Spleen (tissue), 11 donors: Measurements from ENCODE around the gene DNM2. TPM values are rescaled to one million over a fixed set of nuclear protein-coding genes. Genes with fewer than 3 reads are reported as not detected.

Experiments
- DNase-seq: peaks from one replicate; pipeline ENCODE4 v3.0.0-alpha.2; 2020
- H3K27ac ChIP-seq, 8 donors: fragments of 200-600 bp; sonication (generic) in 7 of 8; 1 replicate in 4 of 8; 2 replicates in 4 of 8; pipeline versions ENCODE4 v1.5.0 to v1.8.0; 2016 to 2021; ENCODE audit warnings: inconsistent platforms in 4 of 8, mild to moderate bottlenecking in 4 of 8, moderate library complexity in 1 of 8
- H3K27me3 ChIP-seq, 7 donors: fragments of 200-600 bp; sonication (generic) in 6 of 7; replicated peaks in 1 of 7; 1 replicate in 4 of 7; 2 replicates in 3 of 7; pipeline versions ENCODE4 v1.5.0 to v1.8.0; 2016 to 2021; ENCODE audit warnings: inconsistent platforms in 3 of 7, mild to moderate bottlenecking in 1 of 7
- H3K36me3 ChIP-seq, 6 donors: fragments of 200-600 bp; sonication (generic) in 5 of 6; 1 replicate in 4 of 6; 2 replicates in 2 of 6; pipeline versions ENCODE4 v1.5.0 to v1.8.0; 2016 to 2021; ENCODE audit warnings: inconsistent platforms in 2 of 6
- H3K4me1 ChIP-seq, 6 donors: fragments of 200-600 bp; sonication (generic) in 5 of 6; 1 replicate in 3 of 6; 2 replicates in 3 of 6; pipeline versions ENCODE4 v1.5.0 to v1.8.0; 2016 to 2021; ENCODE audit warnings: inconsistent platforms in 3 of 6
- H3K4me3 ChIP-seq, 8 donors: fragments of 200-600 bp; sonication (generic) in 7 of 8; 1 replicate in 4 of 8; 2 replicates in 4 of 8; pipeline versions ENCODE4 v1.5.0 to v1.8.0; 2016 to 2021; ENCODE audit warnings: inconsistent platforms in 4 of 8, mild to moderate bottlenecking in 4 of 8, moderate library complexity in 2 of 8
- H3K9me3 ChIP-seq, 8 donors: fragments of 200-600 bp; sonication (generic) in 7 of 8; 1 replicate in 4 of 8; 2 replicates in 4 of 8; pipeline versions ENCODE4 v1.5.0 to v1.8.0; 2016 to 2021; ENCODE audit warnings: inconsistent platforms in 4 of 8
- POLR2A ChIP-seq, 3 donors: fragments of 450-650 bp; IDR thresholded peaks; one replicate each; pipeline ENCODE4 v1.5.1; 2017; ENCODE audit warnings: antibody characterized with exemption in 3 of 3, mild to moderate bottlenecking in 1 of 3
- POLR2AphosphoS5 ChIP-seq, 3 donors: sonication (generic); formaldehyde crosslinking; IDR thresholded peaks; one replicate each; pipeline ENCODE4 v1.5.1; 2017; ENCODE audit warnings: antibody characterized with exemption in 3 of 3
- WGBS, 5 donors: extraction: QIAGEN DNeasy Blood & Tissue Kit in 3 of 5; methylation state at CpG; one replicate each; pipeline versions ENCODE4 v1.1.5 to v1.1.7; 2013 to 2018; 5-methylcytosine and 5-hydroxymethylcytosine counted together
- intact Hi-C: fragments of 100-400 bp; cut with DNase I; formaldehyde crosslinking; loops from one replicate; pipeline ENCODE4 v1.15.0; 2023; ENCODE audit warnings: low total_unique reads
- polyA plus RNA-seq, 3 donors: library from polyadenylated mRNA; stranded (reverse); fragments of 200-250 nt; gene quantifications; one replicate each; pipeline ENCODE4 v1.2.1, GENCODE V29; 2013
- total RNA-seq, 7 donors: library from RNA; depleted of rRNA in 3 of 7; stranded (reverse); fragments of >200 nt in 3 of 7; fragmentation: NEBNext Ultra II Directional in 4 of 7; extraction: Animal tissue kit (Norgen Biotek cat#: 25700) in 4 of 7; gene quantifications; one replicate each; pipeline versions ENCODE4 v1.1.0 to v1.2.1, GENCODE V29; 2016 to 2021
- TF ChIP-seq, protein P1 (sequence below), 11 experiments: fragments of 200-600 bp in 7 of 11; fragments of 450-650 bp in 4 of 11; sonication (generic) in 4 of 11; IDR thresholded peaks in 8 of 11; conservative IDR thresholded peaks in 3 of 11; 1 replicate in 7 of 11; 2 replicates in 4 of 11; pipeline versions ENCODE4 v1.4.0 to v1.8.0; 2016 to 2021; ENCODE audit warnings: antibody characterized with exemption in 11 of 11, inconsistent platforms in 4 of 11, mild to moderate bottlenecking in 1 of 11
- donor health status: healthy with polysubstance abuse.
- donor health status: DM: no; HTN: no; CAD: no; lungs with moderate emphysema.
- donor health status: DM: no; HTN: no; CAD: no.
- donor health status: Bipolar disorder and iron deficiency.
- donor health status: healthy.
- donor health status: DM: no; HTN: no; CAD: no.
- donor health status: DM: yes; HTN: yes; CAD: no.

The DNM2 gene
- total and polyA plus RNA-seq, 10 donors, result 57.1 to 298 (median 193) TPM

DNA sequence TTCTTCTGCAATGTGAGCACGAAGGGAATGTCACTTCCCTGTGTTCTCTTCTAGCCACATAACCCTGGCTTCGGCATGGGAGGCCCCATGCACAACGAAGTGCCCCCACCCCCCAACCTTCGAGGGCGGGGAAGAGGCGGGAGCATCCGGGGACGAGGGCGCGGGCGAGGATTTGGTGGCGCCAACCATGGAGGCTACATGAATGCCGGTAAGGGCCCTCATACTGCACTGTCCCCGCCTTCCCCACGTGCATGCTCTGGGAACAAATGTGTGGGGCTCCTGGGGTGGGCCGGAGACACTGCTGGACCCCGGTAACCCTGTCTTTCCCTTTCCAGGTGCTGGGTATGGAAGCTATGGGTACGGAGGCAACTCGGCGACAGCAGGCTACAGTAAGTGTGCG, 34.3 kb upstream of the DNM2 start:
- no peaks in the 10 kb centered on the region for H3K4me1 ChIP-seq
- DNase-seq, result no peak
- 91 to 95% (median 93%) methylated on average over 20 to 21 of the region's 21 CpGs for WGBS, 5 donors
- peak in 1 of 3 donors; percentile 65 for TF ChIP-seq POLR2AphosphoS5 (IDR thresholded peaks at IDR 0.05)
- no peak for TF ChIP-seq POLR2A (IDR thresholded peaks at IDR 0.05)
- intact Hi-C loops, result no loop called here
- no peak overlapping the region for H3K4me3 ChIP-seq
- H3K27me3 ChIP-seq, result no peaks in the 10 kb centered on the region
- H3K9me3 ChIP-seq, result no peaks in the 10 kb centered on the region
- H3K36me3 ChIP-seq, result peaks cover 24 to 100% (median 99%) of the 10 kb centered on the region in 6 donors
- no peak overlapping the region for H3K27ac ChIP-seq

DNA sequence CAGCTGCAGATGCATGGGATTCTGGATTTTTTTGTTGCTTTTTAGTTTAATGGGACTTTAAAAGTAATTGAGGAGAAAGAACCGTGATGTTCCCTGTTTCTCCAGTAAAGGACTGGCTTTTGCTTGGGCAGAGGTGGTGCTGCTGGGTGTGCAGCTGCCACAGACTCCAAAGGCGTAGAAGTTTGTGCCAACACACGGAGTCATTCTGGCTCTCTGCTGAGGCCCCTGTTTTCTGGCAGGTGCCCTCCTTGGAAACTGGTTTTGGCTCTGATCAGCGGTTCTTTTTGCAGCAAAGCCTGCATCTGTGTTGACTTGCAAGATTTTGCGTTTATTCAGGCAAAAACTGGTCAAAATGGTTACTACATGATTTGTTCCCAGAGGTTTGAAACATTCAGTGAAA, 32.7 kb upstream of the DNM2 start:
- no peak for DNase-seq
- peaks cover 20 to 100% (median 99%) of the 10 kb centered on the region in 6 donors for H3K36me3 ChIP-seq
- H3K9me3 ChIP-seq, result no peaks in the 10 kb centered on the region
- intact Hi-C loops, result no loop called here
- WGBS, 5 donors, result 90 to 96% (median 92%) methylated on average over 5 of the region's 5 CpGs
- no peak overlapping the region for H3K4me3 ChIP-seq
- H3K4me1 ChIP-seq, result no peaks in the 10 kb centered on the region
- TF ChIP-seq POLR2A (IDR thresholded peaks at IDR 0.05) (no peak), POLR2AphosphoS5 (IDR thresholded peaks at IDR 0.05) (no peak)
- TF ChIP-seq, protein P1, sequence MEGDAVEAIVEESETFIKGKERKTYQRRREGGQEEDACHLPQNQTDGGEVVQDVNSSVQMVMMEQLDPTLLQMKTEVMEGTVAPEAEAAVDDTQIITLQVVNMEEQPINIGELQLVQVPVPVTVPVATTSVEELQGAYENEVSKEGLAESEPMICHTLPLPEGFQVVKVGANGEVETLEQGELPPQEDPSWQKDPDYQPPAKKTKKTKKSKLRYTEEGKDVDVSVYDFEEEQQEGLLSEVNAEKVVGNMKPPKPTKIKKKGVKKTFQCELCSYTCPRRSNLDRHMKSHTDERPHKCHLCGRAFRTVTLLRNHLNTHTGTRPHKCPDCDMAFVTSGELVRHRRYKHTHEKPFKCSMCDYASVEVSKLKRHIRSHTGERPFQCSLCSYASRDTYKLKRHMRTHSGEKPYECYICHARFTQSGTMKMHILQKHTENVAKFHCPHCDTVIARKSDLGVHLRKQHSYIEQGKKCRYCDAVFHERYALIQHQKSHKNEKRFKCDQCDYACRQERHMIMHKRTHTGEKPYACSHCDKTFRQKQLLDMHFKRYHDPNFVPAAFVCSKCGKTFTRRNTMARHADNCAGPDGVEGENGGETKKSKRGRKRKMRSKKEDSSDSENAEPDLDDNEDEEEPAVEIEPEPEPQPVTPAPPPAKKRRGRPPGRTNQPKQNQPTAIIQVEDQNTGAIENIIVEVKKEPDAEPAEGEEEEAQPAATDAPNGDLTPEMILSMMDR (IDR thresholded peaks at IDR 0.05 in 8 of 11, conservative IDR thresholded peaks at IDR 0.05 in 3 of 11), result no peak
- H3K27me3 ChIP-seq, result no peaks in the 10 kb centered on the region
- H3K27ac ChIP-seq, result no peak overlapping the region

DNA sequence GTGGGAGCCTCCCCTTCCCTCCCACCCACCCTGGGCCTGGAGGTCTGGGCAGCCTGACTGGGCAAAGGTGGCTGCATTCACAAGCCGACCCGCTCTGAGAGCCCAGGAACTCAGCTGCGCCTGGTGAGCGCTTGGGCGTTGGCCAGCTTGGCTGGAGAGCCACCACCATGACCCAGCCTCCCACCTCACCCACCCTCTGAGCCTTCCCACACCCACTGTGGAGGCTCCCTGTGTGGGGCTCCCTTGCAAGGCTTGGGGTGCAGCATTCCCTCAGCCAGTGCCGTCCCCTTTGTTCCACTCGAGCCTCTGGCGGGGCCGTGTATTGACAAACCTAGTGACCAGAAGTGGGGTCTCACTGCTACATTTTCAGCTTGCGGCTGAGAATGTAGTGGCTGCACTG, 31.7 kb upstream of the DNM2 start:
- H3K27ac ChIP-seq, result no peak overlapping the region
- no peaks in the 10 kb centered on the region for H3K27me3 ChIP-seq
- no peak for TF ChIP-seq POLR2A (IDR thresholded peaks at IDR 0.05)
- TF ChIP-seq, protein P1 (IDR thresholded peaks at IDR 0.05 in 8 of 11, conservative IDR thresholded peaks at IDR 0.05 in 3 of 11), result no peak
- TF ChIP-seq POLR2AphosphoS5 (IDR thresholded peaks at IDR 0.05), result no peak
- H3K4me3 ChIP-seq, result no peak overlapping the region
- peaks cover 12 to 100% (median 99%) of the 10 kb centered on the region in 6 donors for H3K36me3 ChIP-seq
- intact Hi-C loops, result no loop called here
- no peaks in the 10 kb centered on the region for H3K4me1 ChIP-seq
- 91 to 100% (median 94%) methylated on average over 4 to 10 of the region's 10 CpGs for WGBS, 5 donors
- DNase-seq, result no peak
- H3K9me3 ChIP-seq, result no peaks in the 10 kb centered on the region

DNA sequence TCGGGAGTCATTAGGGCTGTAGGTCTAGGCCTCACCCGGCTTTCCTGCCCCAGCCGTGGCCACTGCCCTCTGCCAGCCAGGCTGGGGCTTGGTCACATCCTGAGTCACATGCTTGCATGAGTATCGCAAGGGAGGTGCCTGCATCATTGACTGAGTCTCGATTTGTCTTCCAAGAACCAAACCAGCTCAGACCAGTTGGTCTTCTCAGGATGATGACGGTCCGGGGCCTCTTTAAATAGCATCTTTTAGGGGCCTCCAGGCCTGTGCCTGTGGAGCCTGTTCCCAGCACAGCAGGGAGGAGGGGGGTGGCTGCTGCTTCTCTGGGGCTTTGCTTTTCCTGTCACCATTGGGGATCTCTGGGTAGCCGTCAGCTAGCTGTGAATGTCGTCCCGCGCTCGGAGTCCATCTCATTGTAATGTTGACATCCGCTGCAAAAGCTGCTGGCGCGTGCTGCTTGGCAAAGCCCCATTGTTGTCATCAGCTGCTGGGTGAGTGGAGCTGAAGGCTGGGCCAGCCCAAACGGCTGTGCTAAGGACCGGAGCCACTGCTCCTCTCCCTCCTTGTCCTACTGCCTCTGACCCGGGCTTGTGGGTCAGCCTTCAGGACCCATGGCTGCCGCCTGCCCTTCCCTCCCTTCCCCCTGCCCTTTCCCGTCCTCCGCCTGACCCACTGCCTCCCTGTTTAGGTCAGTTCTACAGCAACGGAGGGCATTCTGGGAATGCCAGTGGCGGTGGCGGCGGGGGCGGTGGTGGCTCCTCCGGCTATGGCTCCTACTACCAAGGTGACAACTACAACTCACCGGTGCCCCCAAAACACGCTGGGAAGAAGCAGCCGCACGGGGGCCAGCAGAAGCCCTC, 31.0 kb upstream of the DNM2 start:
- Histone ChIP-seq H3K4me3 (no peak overlapping the region), H3K4me1 (no peaks in the 10 kb centered on the region), H3K27me3 (no peaks in the 10 kb centered on the region), H3K36me3 (peaks cover 12 to 100% (median 99%) of the 10 kb centered on the region in 6 donors), H3K27ac (no peak overlapping the region), H3K9me3 (no peaks in the 10 kb centered on the region)
- intact Hi-C loops, result no loop called here
- no peak for DNase-seq
- TF ChIP-seq POLR2AphosphoS5 (IDR thresholded peaks at IDR 0.05), result peak in 1 of 3 donors; percentile 4
- TF ChIP-seq, protein P1 (IDR thresholded peaks at IDR 0.05 in 8 of 11, conservative IDR thresholded peaks at IDR 0.05 in 3 of 11), result no peak
- WGBS, 5 donors, result 87 to 94% (median 89%) methylated on average over 23 to 31 of the region's 31 CpGs
